ENCODE results near the gene PTPRD.

Gene PTPRD

GRCh38 chr9:8832386-8832785 is 1780.4 kb downstream of the PTPRD start:
- peaks cover 8% of the 10 kb centered on the region for H3K4me1 ChIP-seq (ENCODE audit: control insufficient read depth, insufficient read depth, low read length)
- 100% methylated on average over 1 of the region's 1 CpG; no CpG with 5 or more reads in 1 of the 2 experiments for WGBS, 2 experiments
- H3K4me3 ChIP-seq (ENCODE audit: insufficient read depth, low read depth, low read length), result no peak overlapping the region
- no peaks in the 10 kb centered on the region for H3K36me3 ChIP-seq (ENCODE audit: control insufficient read depth, insufficient read depth, low read length)
- H3K9me3 ChIP-seq (ENCODE audit: control insufficient read depth, low read length), result no peaks in the 10 kb centered on the region
- H3K27me3 ChIP-seq (ENCODE audit: control insufficient read depth, insufficient read depth, low read length, poor library complexity, severe bottlenecking), result no peaks in the 10 kb centered on the region
- no peak overlapping the region for H3K27ac ChIP-seq (ENCODE audit: insufficient read depth, low read depth, low read length, poor library complexity, severe bottlenecking)

DNA sequence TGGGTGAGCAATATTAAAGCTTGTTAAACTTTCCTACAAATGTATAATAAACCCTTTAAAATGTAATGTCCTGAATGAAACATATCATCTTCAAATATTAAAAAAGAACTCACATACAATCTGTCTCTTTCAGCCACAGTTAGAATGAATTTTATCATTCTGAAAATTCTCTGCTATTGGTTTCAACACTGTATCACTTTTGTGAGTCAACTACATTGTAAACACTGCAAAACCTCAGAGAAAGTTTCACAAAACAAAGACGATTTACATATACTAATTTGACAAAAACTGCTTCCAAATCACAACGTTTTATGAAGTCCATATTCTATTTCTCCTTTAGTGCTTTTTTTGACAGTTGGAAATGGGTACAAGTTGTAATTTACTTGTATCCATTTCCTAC is 1781.2 kb downstream of the PTPRD start:
- no peaks in the 10 kb centered on the region for H3K9me3 ChIP-seq (ENCODE audit: control insufficient read depth, low read length)
- 88 to 95% methylated on average over 2 of the region's 2 CpGs for WGBS, 2 experiments

GRCh38 chr9:8826281-8826680 is 1786.5 kb downstream of the PTPRD start:
- H3K4me1 ChIP-seq (ENCODE audit: control insufficient read depth, insufficient read depth, low read length), result no peaks in the 10 kb centered on the region
- H3K9me3 ChIP-seq (ENCODE audit: control insufficient read depth, low read length), result no peaks in the 10 kb centered on the region
- H3K27me3 ChIP-seq (ENCODE audit: control insufficient read depth, insufficient read depth, low read length, poor library complexity, severe bottlenecking), result no peaks in the 10 kb centered on the region
- H3K27ac ChIP-seq (ENCODE audit: insufficient read depth, low read depth, low read length, poor library complexity, severe bottlenecking), result no peak overlapping the region
- H3K4me3 ChIP-seq (ENCODE audit: insufficient read depth, low read depth, low read length), result no peak overlapping the region
- 90 to 93% methylated on average over 2 of the region's 2 CpGs for WGBS, 2 experiments
- H3K36me3 ChIP-seq (ENCODE audit: control insufficient read depth, insufficient read depth, low read length), result no peaks in the 10 kb centered on the region

More for the DNA sequence above, 1781.2 kb downstream of the PTPRD start:
- Histone ChIP-seq H3K4me3 (ENCODE audit: insufficient read depth, low read depth, low read length) (no peak overlapping the region), H3K27ac (ENCODE audit: insufficient read depth, low read depth, low read length, poor library complexity, severe bottlenecking) (no peak overlapping the region), H3K4me1 (ENCODE audit: control insufficient read depth, insufficient read depth, low read length) (peaks cover 8% of the 10 kb centered on the region), H3K36me3 (ENCODE audit: control insufficient read depth, insufficient read depth, low read length) (no peaks in the 10 kb centered on the region), H3K27me3 (ENCODE audit: control insufficient read depth, insufficient read depth, low read length, poor library complexity, severe bottlenecking) (no peaks in the 10 kb centered on the region)

DNA sequence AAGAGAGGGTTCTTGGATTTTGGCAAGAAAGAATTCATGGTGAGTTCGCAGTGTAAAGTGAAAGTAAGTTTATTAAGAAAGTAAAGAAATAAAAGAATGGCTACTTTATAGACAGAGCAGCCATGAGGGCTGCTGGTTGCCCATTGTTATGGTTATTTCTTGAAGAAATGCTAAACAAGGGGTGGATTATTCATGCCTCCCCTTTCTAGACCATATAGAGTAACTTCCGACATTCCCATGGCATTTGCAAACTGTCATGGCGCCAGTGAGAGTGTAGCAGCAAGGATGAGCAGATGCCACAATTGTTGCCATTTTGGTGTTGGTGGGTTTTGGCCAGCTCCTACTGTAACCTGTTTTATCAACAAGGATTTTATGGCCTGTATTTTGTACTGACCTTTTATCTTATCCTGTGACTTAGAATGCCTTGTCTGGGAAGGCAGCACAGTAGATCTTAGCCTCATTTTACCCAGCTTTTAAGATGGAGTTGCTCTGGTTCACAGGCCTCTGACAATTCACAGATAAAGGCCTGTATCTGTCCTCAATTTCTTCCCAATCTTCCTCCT is 1787.1 kb downstream of the PTPRD start:
- Histone ChIP-seq H3K27ac (ENCODE audit: insufficient read depth, low read depth, low read length, poor library complexity, severe bottlenecking) (no peak overlapping the region), H3K27me3 (ENCODE audit: control insufficient read depth, insufficient read depth, low read length, poor library complexity, severe bottlenecking) (no peaks in the 10 kb centered on the region), H3K4me3 (ENCODE audit: insufficient read depth, low read depth, low read length) (no peak overlapping the region), H3K36me3 (ENCODE audit: control insufficient read depth, insufficient read depth, low read length) (no peaks in the 10 kb centered on the region), H3K4me1 (ENCODE audit: control insufficient read depth, insufficient read depth, low read length) (no peaks in the 10 kb centered on the region), H3K9me3 (ENCODE audit: control insufficient read depth, low read length) (no peaks in the 10 kb centered on the region)
- 66 to 71% methylated on average over 3 of the region's 3 CpGs for WGBS, 2 experiments

DNA sequence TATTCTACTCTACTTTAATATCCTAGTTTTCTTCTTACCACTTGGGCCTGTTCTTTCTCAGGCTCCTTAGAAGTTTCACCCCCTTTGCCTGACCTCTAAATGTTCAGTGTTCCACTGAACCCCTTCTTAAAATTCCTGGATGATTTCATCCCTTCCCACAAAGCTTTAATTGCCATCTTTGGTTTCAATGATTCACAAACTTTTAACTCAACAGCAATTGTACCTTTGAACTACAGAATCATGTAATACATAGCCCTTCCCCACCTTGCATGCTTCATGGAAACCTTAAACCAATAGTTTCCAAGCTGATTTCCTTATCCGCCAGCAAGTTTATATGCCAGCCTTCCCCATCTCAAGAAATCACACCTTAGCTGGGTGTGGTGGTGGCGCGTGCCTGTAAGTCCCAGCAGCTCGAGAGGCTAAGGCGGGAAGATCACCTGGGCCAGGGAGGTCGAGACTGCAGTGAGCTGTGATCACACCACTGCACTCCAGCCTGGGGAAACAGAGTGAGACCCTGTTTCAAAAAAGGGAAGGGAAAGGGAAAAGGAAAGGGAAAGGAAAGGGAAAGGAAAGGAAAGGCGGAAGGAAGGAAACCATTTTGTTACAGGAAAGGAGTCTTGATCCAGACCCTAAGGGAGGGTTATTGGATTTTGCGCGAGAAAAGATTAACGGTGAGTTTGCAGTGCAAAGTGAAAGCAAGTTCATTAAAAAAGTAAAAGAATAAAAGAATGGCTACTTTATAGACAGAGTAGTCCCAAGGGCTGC is 1789.5 kb downstream of the PTPRD start:
- WGBS, 2 experiments, result 94 to 96% methylated on average over 10 of the region's 10 CpGs
- H3K27me3 ChIP-seq (ENCODE audit: control insufficient read depth, insufficient read depth, low read length, poor library complexity, severe bottlenecking), result no peaks in the 10 kb centered on the region
- no peak overlapping the region for H3K4me3 ChIP-seq (ENCODE audit: insufficient read depth, low read depth, low read length)
- H3K36me3 ChIP-seq (ENCODE audit: control insufficient read depth, insufficient read depth, low read length), result no peaks in the 10 kb centered on the region
- no peak overlapping the region for H3K27ac ChIP-seq (ENCODE audit: insufficient read depth, low read depth, low read length, poor library complexity, severe bottlenecking)
- no peaks in the 10 kb centered on the region for H3K9me3 ChIP-seq (ENCODE audit: control insufficient read depth, low read length)
- no peaks in the 10 kb centered on the region for H3K4me1 ChIP-seq (ENCODE audit: control insufficient read depth, insufficient read depth, low read length)

DNA sequence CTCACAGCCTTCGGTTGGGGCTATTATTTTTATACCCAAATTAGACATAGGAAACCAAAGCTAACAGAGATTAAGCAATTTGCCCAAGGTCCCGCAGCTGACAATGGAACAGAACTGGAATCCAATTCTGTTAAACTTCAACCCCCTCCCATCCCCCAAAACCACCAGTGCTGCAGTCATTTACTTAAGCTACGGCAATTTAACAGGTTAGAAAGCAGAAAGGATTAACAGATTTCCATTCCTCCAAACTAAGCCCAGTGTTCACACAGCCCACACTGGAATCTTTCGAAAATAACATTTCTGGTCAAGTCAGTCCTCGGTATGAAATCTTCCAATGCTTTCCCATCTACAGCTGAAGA is 1790.2 kb downstream of the PTPRD start:
- Histone ChIP-seq H3K36me3 (ENCODE audit: control insufficient read depth, insufficient read depth, low read length) (no peaks in the 10 kb centered on the region), H3K4me1 (ENCODE audit: control insufficient read depth, insufficient read depth, low read length) (peaks cover 1% of the 10 kb centered on the region), H3K27ac (ENCODE audit: insufficient read depth, low read depth, low read length, poor library complexity, severe bottlenecking) (no peak overlapping the region), H3K9me3 (ENCODE audit: control insufficient read depth, low read length) (no peaks in the 10 kb centered on the region), H3K4me3 (ENCODE audit: insufficient read depth, low read depth, low read length) (no peak overlapping the region), H3K27me3 (ENCODE audit: control insufficient read depth, insufficient read depth, low read length, poor library complexity, severe bottlenecking) (no peaks in the 10 kb centered on the region)
- 89 to 93% methylated on average over 5 of the region's 5 CpGs for WGBS, 2 experiments

- peaks cover 5% of the 10 kb centered on the region for H3K4me1 ChIP-seq (ENCODE audit: control insufficient read depth, insufficient read depth, low read length)
- no peak overlapping the region for H3K27ac ChIP-seq (ENCODE audit: insufficient read depth, low read depth, low read length, poor library complexity, severe bottlenecking)
- 94 to 100% methylated on average over 3 of the region's 4 CpGs for WGBS, 2 experiments
Observed at GRCh38 chr9:8821910-8822666, 1790.7 kb downstream of the PTPRD start.

GRCh38 chr9:8817335-8817734 is 1795.5 kb downstream of the PTPRD start:
- H3K27ac ChIP-seq (ENCODE audit: insufficient read depth, low read depth, low read length, poor library complexity, severe bottlenecking), result no peak overlapping the region
- no peaks in the 10 kb centered on the region for H3K36me3 ChIP-seq (ENCODE audit: control insufficient read depth, insufficient read depth, low read length)
- no peaks in the 10 kb centered on the region for H3K27me3 ChIP-seq (ENCODE audit: control insufficient read depth, insufficient read depth, low read length, poor library complexity, severe bottlenecking)
- peaks cover 15% of the 10 kb centered on the region for H3K4me1 ChIP-seq (ENCODE audit: control insufficient read depth, insufficient read depth, low read length)
- H3K4me3 ChIP-seq (ENCODE audit: insufficient read depth, low read depth, low read length), result no peak overlapping the region
- no peaks in the 10 kb centered on the region for H3K9me3 ChIP-seq (ENCODE audit: control insufficient read depth, low read length)

More at GRCh38 chr9:8821910-8822666, 1790.7 kb downstream of the PTPRD start:
- Histone ChIP-seq H3K4me3 (ENCODE audit: insufficient read depth, low read depth, low read length) (no peak overlapping the region), H3K36me3 (ENCODE audit: control insufficient read depth, insufficient read depth, low read length) (no peaks in the 10 kb centered on the region), H3K27me3 (ENCODE audit: control insufficient read depth, insufficient read depth, low read length, poor library complexity, severe bottlenecking) (no peaks in the 10 kb centered on the region), H3K9me3 (ENCODE audit: control insufficient read depth, low read length) (no peaks in the 10 kb centered on the region)

DNA sequence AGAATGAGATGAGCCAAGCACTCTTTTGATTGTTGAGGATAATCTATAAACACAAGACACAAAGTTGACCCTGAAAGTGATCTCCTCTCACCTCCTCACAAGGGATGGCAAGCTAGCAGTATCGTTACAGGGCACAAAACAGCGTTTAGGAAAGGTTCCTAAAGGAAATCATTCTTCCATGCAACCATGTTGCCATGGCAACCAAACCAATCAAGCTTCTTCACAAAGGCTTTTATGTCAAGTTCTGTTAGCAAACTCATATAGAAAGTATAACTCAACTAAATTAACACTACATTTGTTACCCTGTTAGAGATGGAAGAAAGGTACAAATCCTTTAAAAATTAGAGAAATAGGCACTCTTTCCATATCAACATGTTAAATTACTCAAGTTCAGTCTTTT is 1796.4 kb downstream of the PTPRD start:
- Histone ChIP-seq H3K27ac (ENCODE audit: insufficient read depth, low read depth, low read length, poor library complexity, severe bottlenecking) (peak overlapping the region; percentile 67), H3K4me3 (ENCODE audit: insufficient read depth, low read depth, low read length) (no peak overlapping the region)

DNA sequence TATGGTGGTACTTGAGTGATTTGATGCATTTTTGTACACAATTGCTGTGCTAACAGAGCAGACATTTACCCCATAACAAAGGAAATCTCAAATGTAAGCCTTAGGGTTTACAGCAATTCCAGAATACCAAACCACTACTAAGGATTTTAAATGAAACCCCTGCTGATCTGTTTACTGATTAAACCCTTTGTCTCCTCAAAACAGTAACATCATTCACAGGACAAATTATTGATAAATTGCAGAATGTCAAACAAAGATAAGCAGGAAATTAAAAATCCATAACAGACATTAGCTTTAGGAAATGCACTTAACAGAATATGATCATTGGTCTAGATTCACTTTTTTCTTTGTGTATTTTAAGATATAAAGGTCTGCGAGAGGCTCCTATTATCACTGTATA is 1796.9 kb downstream of the PTPRD start:
- Histone ChIP-seq H3K4me1 (ENCODE audit: control insufficient read depth, insufficient read depth, low read length) (peaks cover 15% of the 10 kb centered on the region), H3K36me3 (ENCODE audit: control insufficient read depth, insufficient read depth, low read length) (no peaks in the 10 kb centered on the region), H3K4me3 (ENCODE audit: insufficient read depth, low read depth, low read length) (no peak overlapping the region), H3K9me3 (ENCODE audit: control insufficient read depth, low read length) (no peaks in the 10 kb centered on the region), H3K27ac (ENCODE audit: insufficient read depth, low read depth, low read length, poor library complexity, severe bottlenecking) (peak overlapping the region; percentile 67), H3K27me3 (ENCODE audit: control insufficient read depth, insufficient read depth, low read length, poor library complexity, severe bottlenecking) (no peaks in the 10 kb centered on the region)
- WGBS, 2 experiments, result 80% methylated on average over 1 of the region's 1 CpG; no CpG with 5 or more reads in 1 of the 2 experiments

More for the DNA sequence above, 1796.4 kb downstream of the PTPRD start:
- Histone ChIP-seq H3K9me3 (ENCODE audit: control insufficient read depth, low read length) (no peaks in the 10 kb centered on the region), H3K36me3 (ENCODE audit: control insufficient read depth, insufficient read depth, low read length) (no peaks in the 10 kb centered on the region), H3K27me3 (ENCODE audit: control insufficient read depth, insufficient read depth, low read length, poor library complexity, severe bottlenecking) (no peaks in the 10 kb centered on the region), H3K4me1 (ENCODE audit: control insufficient read depth, insufficient read depth, low read length) (peaks cover 15% of the 10 kb centered on the region)
- 6 to 10% methylated on average over 2 of the region's 2 CpGs for whole genome bisulfite sequencing, 2 experiments
